ENCODE measurements around the gene ANKRD28. TPM values are rescaled to one million over a fixed set of nuclear protein-coding genes. Genes with fewer than 3 reads are reported as not detected.

ANKRD28 gene
- total and polyA plus RNA-seq, 2 of the 4 experiments (the other 2 are of a cell fraction) = 52.6 to 211 TPM

- ChIA-PET CTCF (no interaction called here), POLR2A (ENCODE audit: unreplicated experiment) (no interaction called here)
- no peak overlapping the region for H3K4me3 ChIP-seq (ENCODE audit: insufficient read depth, low read depth, low read length)
- no peak overlapping the region for H2AFZ ChIP-seq (replicated peaks; ENCODE audit: low read length, poor library complexity)
- H3K27ac ChIP-seq (ENCODE audit: insufficient read depth, low read length) = no peak overlapping the region
- in situ Hi-C loops (cut with MboI; ENCODE audit: low sequenced_read_pairs) (loop anchor here (25.0 kb wide), 1 partner anchor 453 kb away; no protein-coding TSS in a partner anchor), dilution Hi-C loops (cut with HindIII; ENCODE audit: low sequenced_read_pairs, unreplicated experiment) (no loop called here), intact Hi-C loops (cut with micrococcal nuclease) (loop anchor here (10.0 kb wide), 1 partner anchor 435 kb away; no protein-coding TSS in a partner anchor)
- no peaks in the 10 kb centered on the region for H4K20me1 ChIP-seq (ENCODE audit: insufficient read depth, low read length)
- H3K9ac ChIP-seq (ENCODE audit: low read depth, low read length) = no peak overlapping the region
- peaks cover 18 to 27% of the 10 kb centered on the region in 2 experiments for H3K79me1 ChIP-seq (ENCODE audit: low read depth in 1 of 2, low read length in 2 of 2)
- H4K8ac ChIP-seq (ENCODE audit: low read depth in 2 of 2, low read length in 2 of 2) = no peak overlapping the region
- no peak overlapping the region for H3K14ac ChIP-seq (replicated peaks; ENCODE audit: low read depth, low read length)
- H2BK5ac ChIP-seq (ENCODE audit: low read depth, low read length, poor library complexity, severe bottlenecking) = no peak overlapping the region
- no peak overlapping the region for H2AK9ac ChIP-seq (replicated peaks; ENCODE audit: low read depth, low read length, poor library complexity)
- no peak overlapping the region for H2BK20ac ChIP-seq (ENCODE audit: low read depth, low read length)
- DNase-seq = no peak
- H4K5ac ChIP-seq (ENCODE audit: low read depth, low read length) = no peak overlapping the region
- H2BK120ac ChIP-seq (ENCODE audit: low read depth, low read length) = no peak overlapping the region
- H3K4ac ChIP-seq (ENCODE audit: low read depth, low read length) = no peak overlapping the region
- no peaks in the 10 kb centered on the region for H3K27me3 ChIP-seq (ENCODE audit: control insufficient read depth, insufficient read depth, low read length)
- no peak overlapping the region for H4K91ac ChIP-seq (ENCODE audit: insufficient read depth, low read depth, low read length)
- WGBS, 2 experiments (ENCODE audit: extremely low coverage in 2 of 2, insufficient read length in 1 of 2) = 92% methylated on average over 2 of the region's 4 CpGs; no CpG with 5 or more reads in 1 of the 2 experiments
- no TSS peak for BruUV-seq (replicated peaks)
- H3K18ac ChIP-seq (ENCODE audit: low read depth, low read length) = no peak overlapping the region
- H3K36me3 ChIP-seq (ENCODE audit: control insufficient read depth, insufficient read depth, low read length) = peaks cover 37% of the 10 kb centered on the region
- H3K56ac ChIP-seq (ENCODE audit: extremely low read depth, insufficient read depth, low read length) = no peak overlapping the region
- no peak for TF ChIP-seq CTCF (conservative IDR thresholded peaks at IDR 0.05; ENCODE audit: low read depth, low read length)
- no peak for TF ChIP-seq BHLHE40 (IDR thresholded peaks at IDR 0.05; ENCODE audit: low read depth, low read length)
- no peak for TF ChIP-seq MAFK (IDR thresholded peaks at IDR 0.05; ENCODE audit: low read depth, low read length)
- no peak for TF ChIP-seq ELK1 (IDR thresholded peaks at IDR 0.05; ENCODE audit: borderline replicate concordance, low read depth, low read length)
- TF ChIP-seq RCOR1 (IDR thresholded peaks at IDR 0.05; ENCODE audit: insufficient replicate concordance, low read length) = no peak
- no peak for TF ChIP-seq USF2 (IDR thresholded peaks at IDR 0.05; ENCODE audit: low read depth, low read length)
- TF ChIP-seq SMC3 (IDR thresholded peaks at IDR 0.05; ENCODE audit: low read depth, low read length) = no peak
- TF ChIP-seq MXI1 (IDR thresholded peaks at IDR 0.05; ENCODE audit: borderline replicate concordance, low read depth, low read length) = no peak
- no peak for TF ChIP-seq RAD21 (IDR thresholded peaks at IDR 0.05; ENCODE audit: low read length)
- no peak for TF ChIP-seq FOS (IDR thresholded peaks at IDR 0.05; ENCODE audit: low read depth, low read length)
- TF ChIP-seq MAZ (IDR thresholded peaks at IDR 0.05; ENCODE audit: borderline replicate concordance, low read depth, low read length) = no peak
- TF ChIP-seq CEBPB (IDR thresholded peaks at IDR 0.05; ENCODE audit: low read depth, low read length) = no peak
- no peak for TF ChIP-seq POLR2A (IDR thresholded peaks at IDR 0.05; ENCODE audit: low read depth, low read length)
- no peak for TF ChIP-seq NFE2L2 (IDR thresholded peaks at IDR 0.05; ENCODE audit: low read depth, low read length)
- TF ChIP-seq CHD1 (IDR thresholded peaks at IDR 0.05; ENCODE audit: low read depth, low read length) = no peak
- no peak for TF ChIP-seq RFX5 (IDR thresholded peaks at IDR 0.05; ENCODE audit: low read depth, low read length)
- no peak overlapping the region for H2BK15ac ChIP-seq (ENCODE audit: low read depth, low read length)
- no peak overlapping the region for H2AK5ac ChIP-seq (ENCODE audit: low read depth, low read length)
- no peaks in the 10 kb centered on the region for H3K9me3 ChIP-seq (ENCODE audit: control insufficient read depth, insufficient read depth, low read length)
- no peak overlapping the region for H3K23ac ChIP-seq (ENCODE audit: low read depth, low read length)
- no peak for ATAC-seq (ENCODE audit: low read depth)
- no peak overlapping the region for H3K4me2 ChIP-seq (ENCODE audit: low read depth, low read length)
- no peaks in the 10 kb centered on the region; the same call in 1 of the 2 replicates for H3K4me1 ChIP-seq (ENCODE audit: control insufficient read depth, insufficient read depth, low read length)
- peaks cover 2% of the 10 kb centered on the region; the same call in 1 of the 2 replicates for H3K9me1 ChIP-seq (ENCODE audit: insufficient read depth, low read length)
Observed at GRCh38 chr3:15690230-15690629, 107.5 kb downstream of the ANKRD28 start.

Data from IMR-90 (cell line).